Testis (tissue), 2 donors: ENCODE measurements around the gene DACT2.

ENCODE experiments used
- POLR2A ChIP-seq: fragments of 450-650 bp; IDR thresholded peaks from one replicate; pipeline ENCODE4 v1.6.1; 2017; ENCODE audit warnings: antibody characterized with exemption, mild to moderate bottlenecking, moderate library complexity
- TF ChIP-seq, protein P1 (sequence below), 3 experiments: fragments of 450-650 bp in 2 of 3; fragments of 200-600 bp in 1 of 3; sonication (generic) in 1 of 3; IDR thresholded peaks; one replicate each; pipeline ENCODE4 v1.5.1; 2016 to 2019; ENCODE audit warnings: antibody characterized with exemption in 3 of 3, mild to moderate bottlenecking in 2 of 3, moderate library complexity in 1 of 3

DNA sequence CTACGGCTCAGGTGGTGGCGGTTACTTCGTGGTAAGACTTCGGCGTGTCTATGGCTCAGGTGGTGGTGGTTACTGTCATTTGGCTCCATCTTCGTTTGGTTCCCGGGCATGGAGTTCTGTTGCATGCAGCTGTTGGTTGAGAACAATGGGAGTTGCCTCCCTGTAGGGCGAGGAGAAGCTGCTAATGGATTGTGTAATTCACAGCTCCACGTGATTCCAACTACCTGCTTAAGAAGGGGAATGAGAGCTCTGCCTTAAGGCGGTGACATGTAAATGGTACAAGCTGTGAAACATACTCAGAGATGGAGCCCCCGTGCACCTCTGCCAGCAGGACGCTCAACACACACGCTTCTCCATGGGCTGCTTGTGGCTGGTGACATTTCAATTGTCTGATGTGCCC, 12.4 kb upstream of the DACT2 start:
- TF ChIP-seq, protein P1, sequence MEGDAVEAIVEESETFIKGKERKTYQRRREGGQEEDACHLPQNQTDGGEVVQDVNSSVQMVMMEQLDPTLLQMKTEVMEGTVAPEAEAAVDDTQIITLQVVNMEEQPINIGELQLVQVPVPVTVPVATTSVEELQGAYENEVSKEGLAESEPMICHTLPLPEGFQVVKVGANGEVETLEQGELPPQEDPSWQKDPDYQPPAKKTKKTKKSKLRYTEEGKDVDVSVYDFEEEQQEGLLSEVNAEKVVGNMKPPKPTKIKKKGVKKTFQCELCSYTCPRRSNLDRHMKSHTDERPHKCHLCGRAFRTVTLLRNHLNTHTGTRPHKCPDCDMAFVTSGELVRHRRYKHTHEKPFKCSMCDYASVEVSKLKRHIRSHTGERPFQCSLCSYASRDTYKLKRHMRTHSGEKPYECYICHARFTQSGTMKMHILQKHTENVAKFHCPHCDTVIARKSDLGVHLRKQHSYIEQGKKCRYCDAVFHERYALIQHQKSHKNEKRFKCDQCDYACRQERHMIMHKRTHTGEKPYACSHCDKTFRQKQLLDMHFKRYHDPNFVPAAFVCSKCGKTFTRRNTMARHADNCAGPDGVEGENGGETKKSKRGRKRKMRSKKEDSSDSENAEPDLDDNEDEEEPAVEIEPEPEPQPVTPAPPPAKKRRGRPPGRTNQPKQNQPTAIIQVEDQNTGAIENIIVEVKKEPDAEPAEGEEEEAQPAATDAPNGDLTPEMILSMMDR (IDR thresholded peaks at IDR 0.05) = no peak
- TF ChIP-seq POLR2A = no peak
